DND-41 (cell line): ENCODE data around the gene FAP.

ENCODE experiments used
- EZH2 ChIP-seq: IDR thresholded peaks from 3 replicates; pipeline ENCODE4 v1.6.1; 2012; ENCODE audit warnings: borderline replicate concordance, low read depth, mild to moderate bottlenecking, moderate library complexity, low read length, inconsistent platforms; ENCODE audit not compliant: severe bottlenecking
- TF ChIP-seq, protein P1 (sequence below): IDR thresholded peaks from 2 replicates; pipeline ENCODE4 v1.5.1; 2012; ENCODE audit warnings: borderline replicate concordance, low read length, moderate library complexity, mild to moderate bottlenecking; ENCODE audit not compliant: poor library complexity, severe bottlenecking; ENCODE audit errors: extremely low read depth

GRCh38 chr2:162212366-162212765, 30.9 kb downstream of the FAP start:
- TF ChIP-seq, protein P1, sequence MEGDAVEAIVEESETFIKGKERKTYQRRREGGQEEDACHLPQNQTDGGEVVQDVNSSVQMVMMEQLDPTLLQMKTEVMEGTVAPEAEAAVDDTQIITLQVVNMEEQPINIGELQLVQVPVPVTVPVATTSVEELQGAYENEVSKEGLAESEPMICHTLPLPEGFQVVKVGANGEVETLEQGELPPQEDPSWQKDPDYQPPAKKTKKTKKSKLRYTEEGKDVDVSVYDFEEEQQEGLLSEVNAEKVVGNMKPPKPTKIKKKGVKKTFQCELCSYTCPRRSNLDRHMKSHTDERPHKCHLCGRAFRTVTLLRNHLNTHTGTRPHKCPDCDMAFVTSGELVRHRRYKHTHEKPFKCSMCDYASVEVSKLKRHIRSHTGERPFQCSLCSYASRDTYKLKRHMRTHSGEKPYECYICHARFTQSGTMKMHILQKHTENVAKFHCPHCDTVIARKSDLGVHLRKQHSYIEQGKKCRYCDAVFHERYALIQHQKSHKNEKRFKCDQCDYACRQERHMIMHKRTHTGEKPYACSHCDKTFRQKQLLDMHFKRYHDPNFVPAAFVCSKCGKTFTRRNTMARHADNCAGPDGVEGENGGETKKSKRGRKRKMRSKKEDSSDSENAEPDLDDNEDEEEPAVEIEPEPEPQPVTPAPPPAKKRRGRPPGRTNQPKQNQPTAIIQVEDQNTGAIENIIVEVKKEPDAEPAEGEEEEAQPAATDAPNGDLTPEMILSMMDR, result no peak
- no peak for TF ChIP-seq EZH2
